K562 treated with DMSO at 1 percent for 4 hours (cell line): Measurements from ENCODE around the gene TRAPPC10. TPM values are rescaled to one million over a fixed set of nuclear protein-coding genes. Genes with fewer than 3 reads are reported as not detected.

ENCODE experiments used
- total RNA-seq: library from RNA; unstranded; fragments of 300-600 nt; gene quantifications from 2 replicates; pipeline ENCODE4 v1.2.3, GENCODE V29; 2022; ENCODE audit not compliant: insufficient read depth

Gene TRAPPC10
- 18.0 and 23.1 TPM in 2 replicates for total RNA-seq

GRCh38 chr21:44011579-44012473, at the start of gene TRAPPC10:
TSS of gene TRAPPC10 (plus strand) at chr21:44012309. CDS start at chr21:44012494, 185 bp downstream.

GRCh38 chr21:44107026-44107501, 95.0 kb downstream of the TRAPPC10 start, which contains the start of gene PWP2:
TSS of gene PWP2 (plus strand) at chr21:44107399. CDS start at chr21:44107417, 18 bp downstream.

Other genes starting within 250 kb of the TRAPPC10 start
- gene CSTB, start 236.0 kb upstream of the TRAPPC10 start, total RNA-seq: 41.4 and 44.2 TPM in 2 replicates
- 17.4 and 17.5 TPM in 2 replicates for gene RRP1, start 222.7 kb upstream of the TRAPPC10 start, total RNA-seq
- 35.9 and 42.1 TPM in 2 replicates for gene AGPAT3, start 147.1 kb upstream of the TRAPPC10 start, total RNA-seq
- gene PWP2, start 95.1 kb downstream of the TRAPPC10 start, total RNA-seq: 11.8 and 12.4 TPM in 2 replicates
- gene GATD3, start 121.4 kb downstream of the TRAPPC10 start, total RNA-seq: 61.9 and 68.0 TPM in 2 replicates
- gene ICOSLG, start 228.6 kb downstream of the TRAPPC10 start, total RNA-seq: 4.2 and 4.3 TPM in 2 replicates
- not detected in 2 replicates for gene DNMT3L, start 249.6 kb downstream of the TRAPPC10 start, total RNA-seq